ENCODE results near the gene SIRPB1.

Gene SIRPB1

DNA sequence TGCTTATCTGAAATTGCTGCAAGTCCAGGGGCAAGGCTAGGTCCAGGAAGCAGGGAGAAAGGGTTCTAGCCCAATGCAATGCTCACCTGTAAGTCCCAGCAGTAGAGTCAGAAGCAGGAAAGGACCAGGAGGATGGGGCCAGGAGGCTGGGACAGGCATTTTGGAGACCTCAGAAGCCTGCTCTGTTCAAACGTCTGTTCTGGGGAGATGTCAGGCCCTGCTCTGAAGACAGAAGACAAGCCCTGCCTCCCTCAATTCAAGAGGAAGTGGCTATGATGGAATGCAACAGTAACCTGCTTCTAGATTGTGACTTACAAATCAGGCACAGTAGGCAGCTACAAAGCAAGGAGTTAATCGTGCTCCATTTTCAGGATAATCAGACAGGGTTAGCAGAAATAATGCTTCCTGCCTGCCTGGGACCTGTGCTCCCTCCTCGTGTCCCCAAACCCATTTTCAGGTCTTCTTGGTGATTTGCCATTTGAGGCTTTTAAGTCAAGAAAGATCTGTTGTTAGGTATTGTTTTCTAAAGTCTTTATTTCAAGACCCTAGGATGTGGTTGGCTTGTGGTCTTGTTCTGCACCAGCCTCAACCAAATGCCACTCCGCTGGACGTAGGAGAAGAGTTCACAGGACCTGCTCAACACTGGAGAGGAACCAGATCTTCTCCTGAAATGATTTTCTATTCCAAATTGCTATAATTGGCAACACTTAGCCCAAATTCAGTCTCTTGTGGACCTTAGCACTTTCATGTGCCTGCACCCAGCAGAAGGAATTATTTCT lies 37.9 kb upstream of the SIRPB1 start, which contains the start of gene SIRPG:
TSS of gene SIRPG (minus strand) at position 224 of the 779 bp plus-strand sequence. CDS start at position 159, 65 bp downstream.
- peak within 1 kb of the TSS in 1 of 2 donors; percentile 28 for H3K27ac ChIP-seq (ENCODE audit: low read depth in 2 of 2, low read length in 2 of 2)
- H3K4me1 ChIP-seq (ENCODE audit: control insufficient read depth in 2 of 2, insufficient read depth in 2 of 2, low read length in 2 of 2): no peaks in the 10 kb centered on the region
- H3K27me3 ChIP-seq (ENCODE audit: control insufficient read depth in 2 of 2, insufficient read depth in 2 of 2, low read length in 2 of 2): no peaks in the 10 kb centered on the region
- H3K4me3 ChIP-seq (ENCODE audit: low read length in 2 of 2): peak within 1 kb of the TSS in 1 of 2 donors; percentile 55
- H3K9me3 ChIP-seq (ENCODE audit: control insufficient read depth in 2 of 2, low read length in 2 of 2): no peaks in the 10 kb centered on the region
- H3K36me3 ChIP-seq (ENCODE audit: control insufficient read depth in 2 of 2, insufficient read depth in 2 of 2, low read length in 2 of 2): no peaks in the 10 kb centered on the region
- H3K9ac ChIP-seq (ENCODE audit: low read depth in 1 of 2, low read length in 2 of 2): peak within 1 kb of the TSS in 1 of 2 donors; percentile 42

DNA sequence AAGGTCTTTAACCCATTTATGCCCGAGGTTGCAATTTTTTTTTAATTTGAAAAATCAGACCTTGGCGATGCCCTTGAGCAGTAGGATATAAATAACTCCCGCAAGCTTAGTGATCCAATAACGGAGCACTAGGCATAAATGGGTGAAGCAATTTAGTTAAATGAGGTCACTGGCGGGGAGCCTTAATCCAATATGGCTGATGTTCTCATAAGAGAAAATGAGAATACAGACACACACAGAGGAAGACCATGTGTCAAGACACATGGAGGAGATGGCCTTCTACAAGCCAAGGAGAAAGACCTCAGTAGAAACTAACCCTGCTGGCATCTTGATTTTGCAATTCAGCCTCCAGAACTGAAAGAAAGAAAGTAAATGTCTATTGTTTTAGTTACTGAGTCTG lies 37.0 kb upstream of the SIRPB1 start:
- Histone ChIP-seq H3K9ac (ENCODE audit: low read depth in 1 of 2, low read length in 2 of 2) (peak overlapping the region in 1 of 2 donors; percentile 42), H3K4me1 (ENCODE audit: control insufficient read depth in 2 of 2, insufficient read depth in 2 of 2, low read length in 2 of 2) (no peaks in the 10 kb centered on the region), H3K27ac (ENCODE audit: low read depth in 2 of 2, low read length in 2 of 2) (no peak overlapping the region), H3K9me3 (ENCODE audit: control insufficient read depth in 2 of 2, low read length in 2 of 2) (no peaks in the 10 kb centered on the region), H3K27me3 (ENCODE audit: control insufficient read depth in 2 of 2, insufficient read depth in 2 of 2, low read length in 2 of 2) (no peaks in the 10 kb centered on the region), H3K4me3 (ENCODE audit: low read length in 2 of 2) (no peak overlapping the region), H3K36me3 (ENCODE audit: control insufficient read depth in 2 of 2, insufficient read depth in 2 of 2, low read length in 2 of 2) (no peaks in the 10 kb centered on the region)

DNA sequence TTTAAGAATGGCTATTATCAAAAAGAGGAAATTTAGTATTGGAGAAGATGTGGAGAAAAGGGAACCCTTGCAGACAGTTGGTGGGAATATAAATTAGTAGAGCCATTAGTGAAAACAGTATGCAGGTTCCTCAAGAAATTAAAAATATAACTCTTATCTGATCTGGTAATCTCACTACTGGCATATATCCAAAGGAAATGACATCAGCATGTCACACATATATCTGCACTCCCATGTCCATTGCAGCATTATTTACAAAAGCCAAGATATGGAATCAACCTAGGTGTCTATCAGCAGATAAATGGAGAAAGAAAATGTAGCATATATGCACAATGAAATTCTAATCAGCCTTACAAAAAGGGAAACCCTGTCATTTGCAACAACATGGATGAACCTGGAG lies 35.2 kb upstream of the SIRPB1 start:
- Histone ChIP-seq H3K36me3 (ENCODE audit: control insufficient read depth in 2 of 2, insufficient read depth in 2 of 2, low read length in 2 of 2) (no peaks in the 10 kb centered on the region), H3K4me1 (ENCODE audit: control insufficient read depth in 2 of 2, insufficient read depth in 2 of 2, low read length in 2 of 2) (no peaks in the 10 kb centered on the region), H3K9ac (ENCODE audit: low read depth in 1 of 2, low read length in 2 of 2) (no peak overlapping the region), H3K27ac (ENCODE audit: low read depth in 2 of 2, low read length in 2 of 2) (no peak overlapping the region), H3K4me3 (ENCODE audit: low read length in 2 of 2) (no peak overlapping the region), H3K9me3 (ENCODE audit: control insufficient read depth in 2 of 2, low read length in 2 of 2) (no peaks in the 10 kb centered on the region), H3K27me3 (ENCODE audit: control insufficient read depth in 2 of 2, insufficient read depth in 2 of 2, low read length in 2 of 2) (no peaks in the 10 kb centered on the region)

DNA sequence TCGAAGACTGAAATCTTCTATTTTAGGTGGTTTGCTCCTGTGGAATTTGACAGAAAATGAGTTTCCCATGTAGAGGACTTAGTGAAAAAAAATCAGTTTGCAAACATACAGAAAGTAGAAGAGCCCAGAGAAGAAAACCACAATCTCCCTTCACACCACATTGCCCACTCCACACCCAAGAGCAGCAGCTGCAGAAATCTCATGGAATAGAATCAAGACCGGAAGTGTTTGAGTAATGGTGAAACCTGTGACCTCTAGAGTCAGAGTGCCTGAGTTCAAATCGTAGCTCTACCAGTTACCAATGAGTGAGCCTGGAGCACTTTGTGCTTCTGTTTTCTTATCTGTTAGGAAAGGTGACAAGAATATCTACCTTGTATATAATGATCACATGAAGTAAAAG lies 33.2 kb upstream of the SIRPB1 start:
- Histone ChIP-seq H3K27ac (ENCODE audit: low read depth in 2 of 2, low read length in 2 of 2) (no peak overlapping the region), H3K4me1 (ENCODE audit: control insufficient read depth in 2 of 2, insufficient read depth in 2 of 2, low read length in 2 of 2) (no peaks in the 10 kb centered on the region), H3K27me3 (ENCODE audit: control insufficient read depth in 2 of 2, insufficient read depth in 2 of 2, low read length in 2 of 2) (no peaks in the 10 kb centered on the region), H3K9ac (ENCODE audit: low read depth in 1 of 2, low read length in 2 of 2) (no peak overlapping the region), H3K9me3 (ENCODE audit: control insufficient read depth in 2 of 2, low read length in 2 of 2) (no peaks in the 10 kb centered on the region), H3K36me3 (ENCODE audit: control insufficient read depth in 2 of 2, insufficient read depth in 2 of 2, low read length in 2 of 2) (no peaks in the 10 kb centered on the region), H3K4me3 (ENCODE audit: low read length in 2 of 2) (no peak overlapping the region)

DNA sequence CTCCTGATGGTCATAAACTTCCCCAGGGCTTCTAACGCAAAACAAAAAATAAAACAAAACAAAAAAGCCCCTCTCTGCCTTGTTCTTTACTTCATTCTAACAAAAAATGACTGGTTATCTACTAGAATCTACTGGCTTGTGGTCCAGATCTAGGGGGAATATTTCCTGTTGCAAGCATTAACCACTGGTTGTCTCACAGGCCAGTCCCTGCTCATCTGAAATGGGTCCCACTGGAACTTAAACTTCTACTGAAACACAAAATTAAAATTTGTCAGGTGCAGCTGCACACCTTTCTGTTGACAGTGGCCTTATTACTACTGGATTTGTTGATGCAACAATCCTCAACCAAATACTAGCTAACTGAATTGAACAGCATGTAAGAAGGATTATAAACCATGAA lies 32.3 kb upstream of the SIRPB1 start:
- H3K27me3 ChIP-seq (ENCODE audit: control insufficient read depth in 2 of 2, insufficient read depth in 2 of 2, low read length in 2 of 2): no peaks in the 10 kb centered on the region
- no peak overlapping the region for H3K4me3 ChIP-seq (ENCODE audit: low read length in 2 of 2)
- H3K27ac ChIP-seq (ENCODE audit: low read depth in 2 of 2, low read length in 2 of 2): no peak overlapping the region
- H3K9me3 ChIP-seq (ENCODE audit: control insufficient read depth in 2 of 2, low read length in 2 of 2): no peaks in the 10 kb centered on the region
- H3K9ac ChIP-seq (ENCODE audit: low read depth in 1 of 2, low read length in 2 of 2): no peak overlapping the region
- H3K4me1 ChIP-seq (ENCODE audit: control insufficient read depth in 2 of 2, insufficient read depth in 2 of 2, low read length in 2 of 2): no peaks in the 10 kb centered on the region
- H3K36me3 ChIP-seq (ENCODE audit: control insufficient read depth in 2 of 2, insufficient read depth in 2 of 2, low read length in 2 of 2): no peaks in the 10 kb centered on the region

DNA sequence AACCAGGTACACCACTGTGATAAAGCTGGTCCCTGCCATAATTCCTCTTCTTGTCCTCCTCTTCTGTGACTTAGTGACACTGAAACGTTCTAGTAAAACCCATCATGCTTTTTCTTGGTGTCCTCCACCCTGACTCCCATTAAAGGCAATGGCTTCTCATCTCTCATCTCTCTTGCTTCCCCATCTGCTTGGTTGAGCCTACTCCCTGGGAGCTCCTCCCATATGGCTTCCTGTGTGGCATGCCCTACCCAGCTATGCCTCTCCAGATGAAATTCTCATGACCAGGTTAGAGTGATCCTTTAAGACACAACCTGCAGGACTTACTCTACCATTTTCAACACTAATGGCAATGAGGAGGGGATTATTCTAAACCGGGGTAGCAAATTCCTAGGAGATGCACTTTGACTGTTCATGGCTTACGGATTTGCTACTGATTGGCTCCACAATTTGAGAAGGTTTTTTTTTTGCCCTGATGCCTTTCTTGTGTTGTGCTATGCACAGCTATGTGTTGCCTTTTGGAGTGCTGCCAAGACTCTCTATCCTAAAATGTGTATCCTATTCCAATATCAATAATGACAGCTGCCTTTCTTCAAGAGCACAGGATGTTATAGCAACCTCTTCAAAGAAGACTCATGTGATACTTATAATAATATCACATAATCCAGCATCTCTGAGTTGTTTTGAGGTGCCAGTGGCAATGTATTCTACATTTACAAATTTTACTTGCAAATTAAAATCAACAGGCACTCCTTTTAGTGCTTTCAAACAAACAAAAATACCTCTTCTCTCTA lies 31.7 kb upstream of the SIRPB1 start:
- no peak overlapping the region for H3K27ac ChIP-seq (ENCODE audit: low read depth in 2 of 2, low read length in 2 of 2)
- H3K9ac ChIP-seq (ENCODE audit: low read depth in 1 of 2, low read length in 2 of 2): no peak overlapping the region
- H3K36me3 ChIP-seq (ENCODE audit: control insufficient read depth in 2 of 2, insufficient read depth in 2 of 2, low read length in 2 of 2): no peaks in the 10 kb centered on the region
- no peaks in the 10 kb centered on the region for H3K9me3 ChIP-seq (ENCODE audit: control insufficient read depth in 2 of 2, low read length in 2 of 2)
- H3K4me1 ChIP-seq (ENCODE audit: control insufficient read depth in 2 of 2, insufficient read depth in 2 of 2, low read length in 2 of 2): no peaks in the 10 kb centered on the region
- no peak overlapping the region for H3K4me3 ChIP-seq (ENCODE audit: low read length in 2 of 2)
- no peaks in the 10 kb centered on the region for H3K27me3 ChIP-seq (ENCODE audit: control insufficient read depth in 2 of 2, insufficient read depth in 2 of 2, low read length in 2 of 2)

DNA sequence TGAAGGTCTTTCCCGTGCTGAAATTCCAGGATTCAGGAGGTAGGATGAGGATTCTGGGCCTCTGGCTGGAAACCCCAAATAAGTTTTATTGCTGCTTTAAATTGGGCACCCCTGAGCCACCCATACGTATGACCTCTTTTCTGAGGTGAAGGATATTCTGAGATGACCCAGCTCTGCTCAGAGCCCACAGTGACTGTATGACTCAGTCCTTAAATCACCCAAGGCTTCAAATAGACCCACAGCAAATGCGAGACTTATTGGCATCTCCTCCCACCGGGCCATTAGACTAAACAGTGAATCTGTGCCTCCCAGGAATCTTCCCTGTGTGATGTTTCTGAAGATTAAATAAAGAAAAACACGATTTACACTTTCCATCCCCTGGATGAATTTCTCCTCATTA lies 28.3 kb upstream of the SIRPB1 start:
- no peaks in the 10 kb centered on the region for H3K9me3 ChIP-seq (ENCODE audit: control insufficient read depth in 2 of 2, low read length in 2 of 2)
- H3K36me3 ChIP-seq (ENCODE audit: control insufficient read depth in 2 of 2, insufficient read depth in 2 of 2, low read length in 2 of 2): no peaks in the 10 kb centered on the region
- H3K4me1 ChIP-seq (ENCODE audit: control insufficient read depth in 2 of 2, insufficient read depth in 2 of 2, low read length in 2 of 2): no peaks in the 10 kb centered on the region
- H3K4me3 ChIP-seq (ENCODE audit: low read length in 2 of 2): no peak overlapping the region
- H3K27ac ChIP-seq (ENCODE audit: low read depth in 2 of 2, low read length in 2 of 2): no peak overlapping the region
- no peak overlapping the region for H3K9ac ChIP-seq (ENCODE audit: low read depth in 1 of 2, low read length in 2 of 2)
- H3K27me3 ChIP-seq (ENCODE audit: control insufficient read depth in 2 of 2, insufficient read depth in 2 of 2, low read length in 2 of 2): peaks cover 0 to 5% of the 10 kb centered on the region in 2 donors

DNA sequence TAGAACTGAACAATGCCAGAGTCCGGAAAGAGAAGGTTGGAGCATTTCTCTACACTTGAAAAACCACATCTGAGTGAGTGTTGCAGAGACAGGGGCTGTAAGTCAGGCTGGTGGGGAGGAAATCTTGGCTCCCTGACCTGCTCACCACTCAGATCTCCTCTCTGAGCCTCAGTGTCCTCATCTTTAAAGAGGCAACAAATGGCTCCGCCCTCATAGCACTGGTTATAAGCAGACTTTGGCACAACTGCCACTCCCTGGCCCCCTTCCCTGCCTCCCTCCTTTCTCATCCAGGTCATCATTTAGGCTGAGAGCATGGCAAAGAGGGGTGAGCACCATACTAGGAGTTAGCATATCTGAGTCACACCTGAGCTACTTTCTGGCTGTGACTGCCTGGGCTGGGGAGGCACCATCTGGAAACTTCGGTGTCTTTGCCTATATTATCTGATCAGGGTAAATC lies 27.2 kb upstream of the SIRPB1 start:
- H3K4me3 ChIP-seq (ENCODE audit: low read length in 2 of 2): no peak overlapping the region
- no peak overlapping the region for H3K27ac ChIP-seq (ENCODE audit: low read depth in 2 of 2, low read length in 2 of 2)
- H3K36me3 ChIP-seq (ENCODE audit: control insufficient read depth in 2 of 2, insufficient read depth in 2 of 2, low read length in 2 of 2): no peaks in the 10 kb centered on the region
- no peak overlapping the region for H3K9ac ChIP-seq (ENCODE audit: low read depth in 1 of 2, low read length in 2 of 2)
- no peaks in the 10 kb centered on the region for H3K9me3 ChIP-seq (ENCODE audit: control insufficient read depth in 2 of 2, low read length in 2 of 2)
- peaks cover 0 to 5% of the 10 kb centered on the region in 2 donors for H3K27me3 ChIP-seq (ENCODE audit: control insufficient read depth in 2 of 2, insufficient read depth in 2 of 2, low read length in 2 of 2)
- H3K4me1 ChIP-seq (ENCODE audit: control insufficient read depth in 2 of 2, insufficient read depth in 2 of 2, low read length in 2 of 2): no peaks in the 10 kb centered on the region

DNA sequence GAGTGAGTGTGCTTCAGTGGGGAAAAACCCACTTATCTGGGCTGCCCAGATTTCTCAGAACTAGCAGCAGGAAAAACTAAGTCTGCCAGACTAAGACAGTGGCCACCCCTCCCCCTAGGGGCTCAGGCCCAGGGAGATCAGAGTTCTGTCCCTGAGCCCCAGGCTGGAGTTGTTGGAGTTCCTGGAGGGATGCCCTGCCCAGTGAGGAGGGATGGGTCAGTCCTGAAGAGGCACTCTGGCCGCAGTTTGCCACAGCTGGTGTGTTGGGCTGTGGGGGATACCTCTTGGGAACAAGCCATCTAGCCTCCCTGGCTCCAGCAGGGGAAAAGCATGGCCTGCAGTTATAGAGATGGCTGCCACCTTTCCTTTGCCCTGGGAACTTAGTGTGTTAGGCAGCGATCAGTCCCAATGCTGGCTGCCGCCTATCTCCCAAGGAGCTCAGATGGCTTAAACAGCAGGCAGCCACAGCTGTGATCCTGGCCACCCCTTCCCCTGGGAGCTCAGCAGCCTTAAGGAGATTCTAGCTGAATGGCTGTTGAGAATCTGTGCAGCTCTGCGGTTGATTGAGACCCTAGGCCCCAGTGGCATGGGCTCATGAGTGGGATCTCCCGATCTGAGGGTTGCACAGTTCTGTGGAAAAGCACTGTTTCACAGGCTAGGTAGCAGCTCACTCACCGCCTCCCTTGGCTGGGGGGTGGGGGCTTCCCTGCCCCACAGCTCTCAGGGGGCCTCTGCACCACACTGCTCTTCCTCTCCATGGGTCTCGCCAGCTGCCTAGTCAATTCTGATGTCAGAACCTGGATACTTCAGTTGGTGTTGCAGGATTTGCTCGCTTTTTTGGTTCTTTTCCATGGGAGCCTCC lies 24.5 kb upstream of the SIRPB1 start:
- H3K4me3 ChIP-seq (ENCODE audit: low read length in 2 of 2): no peak overlapping the region
- peaks cover 0 to 5% of the 10 kb centered on the region in 2 donors for H3K27me3 ChIP-seq (ENCODE audit: control insufficient read depth in 2 of 2, insufficient read depth in 2 of 2, low read length in 2 of 2)
- no peaks in the 10 kb centered on the region for H3K4me1 ChIP-seq (ENCODE audit: control insufficient read depth in 2 of 2, insufficient read depth in 2 of 2, low read length in 2 of 2)
- no peaks in the 10 kb centered on the region for H3K36me3 ChIP-seq (ENCODE audit: control insufficient read depth in 2 of 2, insufficient read depth in 2 of 2, low read length in 2 of 2)
- H3K9me3 ChIP-seq (ENCODE audit: control insufficient read depth in 2 of 2, low read length in 2 of 2): no peaks in the 10 kb centered on the region
- no peak overlapping the region for H3K9ac ChIP-seq (ENCODE audit: low read depth in 1 of 2, low read length in 2 of 2)
- no peak overlapping the region for H3K27ac ChIP-seq (ENCODE audit: low read depth in 2 of 2, low read length in 2 of 2)
